Fibroblast of skin of back (primary cell): ENCODE measurements around the gene MLST8.
"Not testable (repeated sequence)": the region's sequence is repeated elsewhere in the genome, so short reads cannot be mapped to it uniquely, and the experiment has no call there.

Experiments used
- DNase-seq: peaks from one replicate; pipeline ENCODE4 v3.0.0-alpha.2; 2013

Gene MLST8

GRCh38 chr16:2232094-2232990, 27.1 kb downstream of the MLST8 start:
- DNase-seq, result no peak

GRCh38 chr16:2233046-2233775, 28.0 kb downstream of the MLST8 start:
- no peak for DNase-seq

DNA sequence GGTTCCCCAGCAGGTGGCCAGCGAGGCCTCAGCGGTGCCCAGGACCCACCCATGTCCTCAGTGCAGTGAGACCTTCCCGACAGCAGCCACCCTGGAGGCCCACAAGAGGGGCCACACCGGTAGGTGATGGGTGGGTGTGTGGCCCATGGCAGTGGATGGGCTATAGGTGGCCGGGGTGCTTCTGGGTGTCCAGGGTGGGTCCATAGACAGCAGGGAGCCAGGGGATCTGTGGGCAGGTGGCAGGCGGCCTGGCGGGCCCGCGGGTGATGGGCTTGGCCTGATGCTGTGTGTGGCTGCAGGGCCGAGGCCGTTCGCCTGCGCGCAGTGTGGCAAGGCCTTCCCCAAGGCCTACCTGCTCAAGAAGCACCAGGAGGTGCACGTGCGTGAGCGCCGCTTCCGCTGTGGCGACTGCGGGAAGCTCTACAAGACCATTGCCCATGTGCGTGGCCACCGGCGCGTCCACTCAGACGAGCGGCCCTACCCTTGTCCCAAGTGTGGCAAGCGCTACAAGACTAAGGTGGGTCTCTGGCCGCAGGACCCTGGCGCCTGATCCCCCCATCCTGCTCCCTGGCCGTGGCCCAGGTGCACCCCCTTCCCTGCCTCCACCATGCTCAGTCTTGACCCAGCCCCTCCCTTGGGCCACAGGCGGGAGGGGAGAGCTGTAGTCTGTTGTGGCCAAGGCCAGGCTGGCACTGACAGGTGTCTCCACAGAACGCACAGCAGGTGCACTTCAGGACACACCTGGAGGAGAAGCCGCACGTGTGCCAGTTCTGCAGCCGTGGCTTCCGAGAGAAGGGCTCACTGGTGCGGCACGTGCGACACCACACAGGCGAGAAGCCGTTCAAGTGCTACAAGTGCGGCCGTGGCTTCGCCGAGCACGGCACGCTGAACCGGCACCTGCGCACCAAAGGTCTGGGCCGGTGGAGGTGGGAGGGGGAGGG, 28.9 kb downstream of the MLST8 start:
- no peak for DNase-seq

DNA sequence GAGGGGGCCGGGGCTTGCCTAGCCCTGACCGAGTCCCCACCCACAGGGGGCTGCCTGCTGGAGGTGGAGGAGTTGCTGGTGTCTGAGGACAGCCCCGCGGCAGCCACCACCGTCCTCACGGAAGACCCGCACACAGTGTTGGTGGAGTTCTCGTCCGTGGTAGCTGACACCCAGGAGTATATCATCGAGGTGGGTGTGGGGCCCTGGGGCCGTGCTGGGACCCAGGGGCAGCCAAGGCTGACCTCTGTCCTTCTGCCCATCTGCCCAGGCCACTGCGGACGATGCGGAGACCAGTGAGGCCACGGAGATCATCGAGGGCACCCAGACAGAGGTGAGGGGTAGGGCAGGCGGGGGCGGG, 29.5 kb downstream of the MLST8 start:
- no peak for DNase-seq

DNA sequence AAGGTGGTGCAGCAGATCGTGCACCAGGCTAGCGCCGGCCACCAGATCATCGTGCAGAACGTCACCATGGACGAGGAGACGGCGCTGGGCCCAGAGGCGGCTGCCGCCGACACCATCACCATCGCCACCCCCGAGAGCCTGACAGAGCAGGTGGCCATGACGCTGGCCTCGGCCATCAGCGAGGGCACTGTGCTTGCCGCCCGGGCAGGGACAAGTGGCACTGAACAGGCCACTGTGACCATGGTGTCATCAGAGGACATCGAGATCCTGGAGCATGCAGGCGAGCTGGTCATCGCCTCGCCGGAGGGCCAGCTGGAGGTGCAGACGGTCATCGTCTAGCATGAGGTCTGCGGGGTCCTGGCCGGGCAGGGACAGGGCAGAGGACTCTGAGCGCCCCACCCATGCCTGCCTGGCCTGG, 30.0 kb downstream of the MLST8 start:
- DNase-seq, result no peak

DNA sequence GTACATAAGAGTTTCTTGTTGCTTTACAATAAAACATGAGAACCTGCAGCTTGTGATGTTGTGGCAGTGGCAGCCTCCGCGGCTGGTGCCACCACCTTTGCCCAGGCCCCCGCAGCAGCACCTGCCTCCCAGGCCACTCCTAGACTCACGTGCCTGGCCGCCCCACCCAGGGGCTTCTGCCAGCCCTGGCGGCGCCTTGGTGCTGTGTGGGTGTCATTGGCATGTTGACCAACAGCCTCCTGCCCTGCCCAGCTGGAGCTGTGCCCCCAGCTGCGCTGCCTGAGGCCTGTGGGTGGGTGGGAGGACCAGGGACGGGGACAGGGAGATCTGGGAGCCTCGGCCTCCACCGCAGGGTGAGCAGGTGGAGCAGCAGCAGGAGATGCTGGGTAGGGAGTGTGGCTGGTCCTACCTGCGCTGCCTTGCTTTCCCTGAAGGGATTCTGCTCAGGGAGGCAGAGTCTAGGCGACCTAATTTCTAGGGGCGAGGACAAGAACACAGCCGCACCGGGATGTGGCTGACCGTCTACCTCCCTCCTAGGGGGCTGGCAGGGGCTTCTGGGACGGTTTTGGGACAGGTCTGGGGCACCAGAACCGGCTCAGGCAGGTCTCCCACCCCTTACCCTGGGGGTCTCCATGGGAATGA, 30.6 kb downstream of the MLST8 start:
- no peak for DNase-seq

GRCh38 chr16:2236337-2237101, 31.3 kb downstream of the MLST8 start, which contains the start of gene DNASE1L2:
Gene DNASE1L2 (plus strand): TSS chr16:2236444. CDS start chr16:2236817, 373 bp downstream.
- DNase-seq, result no peak

GRCh38 chr16:2237102-2237482, 31.8 kb downstream of the MLST8 start:
- no peak for DNase-seq

GRCh38 chr16:2237493-2238149, 32.4 kb downstream of the MLST8 start:
- no peak for DNase-seq

GRCh38 chr16:2238150-2238837, 33.0 kb downstream of the MLST8 start:
- no peak for DNase-seq

DNA sequence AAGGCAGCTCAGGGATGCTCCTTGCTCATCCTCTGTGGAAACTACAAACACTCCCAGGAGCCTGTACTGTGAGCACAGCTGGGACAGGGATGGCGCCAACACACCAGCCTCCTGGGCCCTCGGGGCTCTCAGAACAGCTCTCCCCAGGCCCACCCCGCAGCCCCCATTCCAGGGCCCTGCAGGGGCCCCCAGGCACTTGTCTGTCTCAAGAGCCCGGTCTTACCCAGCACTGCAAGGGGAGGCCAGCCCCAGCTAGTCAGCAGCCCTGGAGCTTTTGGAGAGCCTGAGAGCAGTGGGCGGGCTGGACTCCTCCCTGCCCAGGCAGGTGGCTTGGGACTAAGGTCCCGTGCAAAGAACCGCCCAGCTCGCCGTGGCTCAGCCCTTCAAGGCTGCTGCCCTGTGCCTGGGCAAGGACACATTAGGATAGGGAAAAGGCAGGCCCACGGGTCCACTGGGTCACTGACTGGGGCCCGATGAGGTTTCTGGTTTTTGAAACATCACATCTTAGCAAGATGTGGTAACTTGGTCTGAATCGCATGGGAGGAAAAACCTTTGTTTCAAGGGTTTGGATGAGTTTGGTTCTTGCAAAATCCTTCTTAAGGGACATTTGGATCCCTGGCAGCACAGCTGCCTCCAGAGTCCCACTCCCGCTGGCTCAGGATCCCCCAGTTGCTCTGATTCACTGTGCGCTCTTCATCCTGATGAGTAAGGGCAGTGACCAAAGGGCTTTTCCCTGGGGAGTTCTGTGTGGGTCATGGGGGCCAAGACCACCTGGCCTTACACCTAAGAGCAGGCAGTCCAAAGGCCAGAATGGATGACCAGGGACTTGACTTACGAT, 33.8 kb downstream of the MLST8 start:
- no peak for DNase-seq

- DNase-seq, result not testable (repeated sequence)
Observed at GRCh38 chr16:2240331-2240730, 35.1 kb downstream of the MLST8 start.

- no peak for DNase-seq
Observed at GRCh38 chr16:2242598-2242997, 37.3 kb downstream of the MLST8 start.

DNA sequence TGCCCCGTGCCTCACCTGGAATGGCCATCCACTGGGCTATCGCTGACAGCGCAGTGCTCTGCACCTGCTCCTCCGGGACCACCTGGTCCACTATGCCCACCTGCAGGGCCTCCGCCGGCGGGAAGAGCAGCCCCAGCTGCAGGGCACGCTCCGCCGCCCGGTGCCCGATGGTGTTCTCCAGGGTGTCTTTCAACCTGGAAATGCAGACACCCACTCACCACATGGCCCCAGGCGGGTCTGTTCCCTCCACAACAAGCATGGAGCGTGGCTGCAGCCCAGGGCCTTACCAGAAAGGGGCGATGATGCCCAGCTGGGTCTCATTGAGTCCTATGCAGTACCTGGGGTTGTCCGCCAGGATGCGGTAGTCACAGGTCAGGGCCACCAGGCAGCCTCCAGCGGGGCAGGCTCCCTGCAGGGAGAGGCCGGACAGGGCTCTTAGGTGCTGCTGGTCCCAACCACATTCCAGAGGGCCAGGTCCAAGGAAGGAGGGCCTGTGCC, 37.8 kb downstream of the MLST8 start:
- DNase-seq, result no peak

DNA sequence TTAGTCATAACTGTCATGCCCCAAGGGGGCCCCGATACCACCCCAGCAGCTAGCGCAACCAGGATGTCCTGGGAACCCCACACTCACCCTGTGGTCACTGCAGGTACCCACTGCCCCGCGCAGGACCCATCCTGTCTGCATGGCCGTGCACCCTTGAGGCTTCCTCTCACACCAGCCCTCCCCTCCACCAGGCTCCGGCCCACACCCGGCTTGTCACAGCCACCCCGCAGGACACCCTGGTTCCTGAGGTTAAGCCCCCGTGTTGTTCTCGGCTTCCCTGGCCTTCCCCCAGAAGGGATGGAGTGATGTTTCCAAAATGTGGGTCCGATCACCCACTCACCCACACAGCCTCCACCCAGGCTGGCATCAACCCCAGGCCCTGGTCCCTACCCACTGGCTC, 38.5 kb downstream of the MLST8 start:
- DNase-seq, result no peak

DNA sequence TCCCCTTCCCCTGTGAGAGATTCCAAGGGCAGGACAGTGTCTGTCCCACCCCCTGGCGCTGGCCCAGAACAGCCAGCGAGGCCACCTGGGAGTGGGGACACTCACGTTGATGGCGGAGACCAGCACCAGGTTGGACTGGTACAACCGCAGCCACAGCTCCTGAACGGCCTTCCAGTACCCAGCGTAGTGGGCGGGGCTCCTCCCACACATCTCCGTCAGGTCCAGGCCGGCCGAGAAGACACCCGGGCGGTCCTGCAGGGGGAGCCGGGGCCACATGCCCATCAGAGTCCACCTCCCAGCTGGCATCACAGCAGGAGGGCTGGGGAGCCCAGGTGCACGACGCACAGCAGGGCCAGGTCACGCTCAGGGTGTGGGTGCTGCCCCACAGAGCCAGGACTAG, 39.0 kb downstream of the MLST8 start:
- no peak for DNase-seq

DNA sequence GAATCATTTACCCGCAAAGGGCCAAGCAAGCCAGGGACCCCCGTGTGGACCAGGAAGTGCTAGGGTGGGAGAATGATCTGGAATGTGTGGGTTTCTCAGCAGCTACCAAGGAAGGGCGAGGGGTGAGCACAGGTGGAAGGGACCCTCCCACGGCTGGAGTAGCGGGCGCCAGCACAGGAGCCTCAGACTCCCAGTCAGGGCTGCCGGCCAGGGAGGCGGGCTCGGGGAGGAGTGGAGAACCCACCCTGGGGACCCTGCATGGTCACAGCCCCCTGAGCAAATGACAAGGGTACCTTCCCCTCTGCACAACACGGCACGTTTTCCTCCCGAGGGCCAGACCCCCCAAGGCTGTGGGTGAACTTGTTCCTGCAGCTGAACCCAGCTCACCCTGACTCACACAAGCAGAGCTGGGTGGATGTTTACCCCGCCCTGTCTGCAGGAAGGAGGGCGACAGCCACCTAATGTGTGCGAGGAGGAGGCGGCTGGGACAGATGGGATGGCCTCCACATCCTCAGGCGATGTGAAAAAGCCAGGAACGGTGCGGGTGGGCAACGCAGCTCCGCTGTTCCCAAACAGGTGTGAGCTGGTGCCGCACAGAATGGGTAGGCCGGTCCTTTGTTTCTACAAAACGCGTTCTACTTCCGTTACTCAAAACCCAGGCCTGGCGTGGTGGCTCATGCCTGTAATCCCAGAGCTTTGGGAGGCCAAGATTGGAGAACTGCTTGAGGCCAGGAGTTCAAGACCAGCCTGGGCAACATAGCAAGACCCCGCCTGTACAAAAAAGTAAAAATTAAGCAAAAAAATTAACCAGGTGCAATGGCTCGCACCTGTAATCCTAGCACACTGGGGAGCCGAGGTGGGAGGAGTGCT, 39.9 kb downstream of the MLST8 start:
- no peak for DNase-seq

DNA sequence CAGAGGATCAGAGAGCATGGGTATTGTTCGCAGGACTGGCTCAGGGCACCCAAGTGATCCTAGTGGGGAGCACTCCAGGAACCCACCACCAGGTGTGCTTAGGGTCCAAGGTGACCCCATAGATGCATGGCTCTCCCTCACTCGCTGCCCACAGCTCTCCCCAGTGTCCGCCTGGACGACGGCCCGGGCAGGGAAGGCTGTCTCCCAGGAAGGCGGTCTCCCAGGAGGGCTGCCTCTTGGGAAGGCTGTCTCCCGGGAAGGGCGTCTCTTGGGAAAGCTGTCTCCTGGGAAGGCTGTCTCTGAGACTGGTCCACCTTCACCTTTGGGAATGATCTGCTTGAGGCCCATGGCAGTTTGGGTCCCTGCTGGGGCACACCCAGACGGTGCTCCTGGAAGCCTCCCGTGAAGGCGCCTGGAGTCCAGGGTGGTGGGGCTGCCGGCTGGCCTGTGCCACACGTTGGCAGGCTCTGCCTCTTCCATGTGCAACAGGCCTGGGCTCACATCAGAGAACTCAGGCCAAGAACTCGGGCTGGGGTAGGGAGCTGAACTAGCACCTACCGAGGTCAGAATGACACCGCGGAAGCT, 41.1 kb downstream of the MLST8 start:
- DNase-seq, result no peak
